Measurements from ENCODE around the gene MED13L. TPM values are rescaled to one million over a fixed set of nuclear protein-coding genes. Genes with fewer than 3 reads are reported as not detected.

MED13L gene
- total and polyA plus RNA-seq, 2 of the 8 experiments (the other 6 are each of a cell fraction or from before 2014, with no cell fraction given) = 15.9 to 51.7 TPM

GRCh38 chr12:116141110-116141832, 136.2 kb downstream of the MED13L start:
- H4K5ac ChIP-seq (ENCODE audit: insufficient read length, low read depth, low read length) = no peak overlapping the region
- H2BK15ac ChIP-seq (ENCODE audit: low read length) = no peak overlapping the region
- peaks cover 0 to 10% (median 7%) of the 10 kb centered on the region in 4 experiments; a peak in 5 of 7 replicates for H3K4me1 ChIP-seq (replicated peaks in 1 of 4; ENCODE audit: control insufficient read depth in 3 of 4, insufficient read depth in 4 of 4, low read length in 3 of 4)
- no peak overlapping the region for H2BK120ac ChIP-seq (replicated peaks; ENCODE audit: low read depth, low read length)
- no peak overlapping the region for H3K14ac ChIP-seq (ENCODE audit: insufficient read length)
- H4K91ac ChIP-seq (replicated peaks; ENCODE audit: insufficient read length, low read length) = no peak overlapping the region
- ChIA-PET POLR2A (ENCODE audit: partially characterized antibody) (no interaction called here), CTCF (ENCODE audit: partially characterized antibody) (interaction anchor here (1.3 to 1.8 kb wide), 2 partner anchors 106 to 126 kb away, joined by 3 to 4 read pairs; no protein-coding TSS in a partner anchor)
- no peak overlapping the region for H3K56ac ChIP-seq (replicated peaks; ENCODE audit: insufficient read length, low read depth, low read length)
- no peak overlapping the region for H3K4me3 ChIP-seq (ENCODE audit: extremely low read depth in 1 of 4, insufficient read depth in 2 of 4, low read depth in 3 of 4, low read length in 4 of 4)
- no peak overlapping the region for H3K18ac ChIP-seq (ENCODE audit: extremely low read depth, low read length)
- H3K79me2 ChIP-seq (ENCODE audit: control insufficient read depth in 1 of 2, insufficient read depth in 2 of 2, low read length in 2 of 2) = peaks cover 3 to 92% of the 10 kb centered on the region in 2 experiments; a peak in 3 of 4 replicates
- no peak overlapping the region for H4K8ac ChIP-seq (ENCODE audit: extremely low read depth, insufficient read depth, low read length)
- no peak overlapping the region for H2BK5ac ChIP-seq (ENCODE audit: low read depth, low read length)
- H4K20me1 ChIP-seq (replicated peaks in 1 of 2; ENCODE audit: control insufficient read depth in 1 of 2, insufficient read depth in 2 of 2, low read length in 2 of 2) = peaks cover under 1 to 2% of the 10 kb centered on the region in 2 experiments
- DNase-seq (ENCODE audit: low read depth in 1 of 2, low spot score in 2 of 2) = no peak
- H2AK5ac ChIP-seq (ENCODE audit: low read depth, low read length) = no peak overlapping the region
- no peak for FAIRE-seq
- H3K79me1 ChIP-seq (ENCODE audit: low read depth, low read length) = peaks cover 2% of the 10 kb centered on the region; the same call in 1 of the 2 replicates
- no peaks in the 10 kb centered on the region for H3K9me3 ChIP-seq (ENCODE audit: insufficient read depth in 2 of 2, low read depth in 1 of 2, low read length in 1 of 2)
- H3K4ac ChIP-seq (replicated peaks; ENCODE audit: insufficient read length, low read depth, low read length) = no peak overlapping the region
- no peak overlapping the region for H3K27ac ChIP-seq (ENCODE audit: low read depth, low read length)
- no peak overlapping the region for H2BK20ac ChIP-seq (ENCODE audit: low read length)
- H3K4me2 ChIP-seq (ENCODE audit: insufficient read depth in 1 of 2, low read depth in 2 of 2, low read length in 2 of 2) = no peak overlapping the region
- no peak overlapping the region for H2AFZ ChIP-seq (ENCODE audit: low read length)
- H3K9ac ChIP-seq (replicated peaks in 1 of 4; ENCODE audit: extremely low read depth in 1 of 4, low read depth in 3 of 4, low read length in 3 of 4) = no peak overlapping the region
- H3K23ac ChIP-seq (ENCODE audit: insufficient read length) = no peak overlapping the region
- 86% methylated on average over 4 of the region's 4 CpGs; no CpG with 5 or more reads in 1 of the 2 experiments for WGBS, 2 experiments (ENCODE audit: extremely low coverage in 1 of 2, insufficient coverage in 1 of 2, insufficient read length in 1 of 2, insufficient replicate concordance in 2 of 2, low coverage in 1 of 2, low lambda C conversion rate in 2 of 2, missing lambda C conversion rate in 1 of 2)
- H3K27me3 ChIP-seq (replicated peaks in 1 of 4; ENCODE audit: control insufficient read depth in 3 of 4, extremely low read depth in 1 of 4, insufficient read depth in 3 of 4, low read length in 3 of 4) = no peaks in the 10 kb centered on the region
- H2BK12ac ChIP-seq (ENCODE audit: low read depth, low read length) = no peak overlapping the region
- no peaks in the 10 kb centered on the region for H3K23me2 ChIP-seq (ENCODE audit: low read depth, low read length)
- H3K36me3 ChIP-seq (ENCODE audit: control insufficient read depth in 2 of 4, insufficient read depth in 4 of 4, low read length in 3 of 4) = no peaks in the 10 kb centered on the region
- no peak for TF ChIP-seq RBBP5 (IDR thresholded peaks at IDR 0.05; ENCODE audit: borderline replicate concordance, low read depth, low read length)
- TF ChIP-seq BCL11A (IDR thresholded peaks at IDR 0.05; ENCODE audit: low read depth in 2 of 2, low read length in 2 of 2) = no peak
- no peak for TF ChIP-seq MAX (IDR thresholded peaks at IDR 0.05)
- TF ChIP-seq CHD1 (IDR thresholded peaks at IDR 0.05; ENCODE audit: low read depth, low read length) = no peak
- TF ChIP-seq SIX5 (IDR thresholded peaks at IDR 0.05; ENCODE audit: low read depth, low read length) = no peak
- TF ChIP-seq SP1 (IDR thresholded peaks at IDR 0.05; ENCODE audit: low read depth, low read length) = no peak
- TF ChIP-seq PHF8 (conservative IDR thresholded peaks at IDR 0.05; ENCODE audit: low read depth, low read length) = no peak
- TF ChIP-seq TCF12 (IDR thresholded peaks at IDR 0.05; ENCODE audit: low read depth, low read length) = no peak
- TF ChIP-seq TAF1 (IDR thresholded peaks at IDR 0.05; ENCODE audit: low read depth, low read length) = no peak
- no peak for TF ChIP-seq ZNF274 (IDR thresholded peaks at IDR 0.05; ENCODE audit: borderline replicate concordance, extremely low read depth, low read length)
- no peak for TF ChIP-seq HDAC6 (IDR thresholded peaks at IDR 0.05; ENCODE audit: low read depth, low read length)
- no peak for TF ChIP-seq CBX5 (IDR thresholded peaks at IDR 0.05; ENCODE audit: low read depth, low read length)
- TF ChIP-seq RAD21 (IDR thresholded peaks at IDR 0.05 in 1 of 2, conservative IDR thresholded peaks at IDR 0.05 in 1 of 2; ENCODE audit: low read depth in 2 of 2, low read length in 2 of 2) = no peak
